ENCODE data around the gene CLTRN.

GRCh38 chrX:15599461-15599860 lies 65.1 kb downstream of the CLTRN start:
- TF ChIP-seq POLR2A (IDR thresholded peaks at IDR 0.05) (no peak), CTCF (IDR thresholded peaks at IDR 0.05) (no peak)
